Spleen (tissue), 11 donors: ENCODE measurements around the gene OPCML. TPM values are rescaled to one million over a fixed set of nuclear protein-coding genes. Genes with fewer than 3 reads are reported as not detected.

Experiments
- DNase-seq: peaks from one replicate; pipeline ENCODE4 v3.0.0-alpha.2; 2020
- H3K27ac ChIP-seq, 8 donors: fragments of 200-600 bp; sonication (generic) in 7 of 8; 1 replicate in 4 of 8; 2 replicates in 4 of 8; pipeline versions ENCODE4 v1.5.0 to v1.8.0; 2016 to 2021; ENCODE audit warnings: inconsistent platforms in 4 of 8, mild to moderate bottlenecking in 4 of 8, moderate library complexity in 1 of 8
- H3K27me3 ChIP-seq, 7 donors: fragments of 200-600 bp; sonication (generic) in 6 of 7; replicated peaks in 1 of 7; 1 replicate in 4 of 7; 2 replicates in 3 of 7; pipeline versions ENCODE4 v1.5.0 to v1.8.0; 2016 to 2021; ENCODE audit warnings: inconsistent platforms in 3 of 7, mild to moderate bottlenecking in 1 of 7
- H3K36me3 ChIP-seq, 6 donors: fragments of 200-600 bp; sonication (generic) in 5 of 6; 1 replicate in 4 of 6; 2 replicates in 2 of 6; pipeline versions ENCODE4 v1.5.0 to v1.8.0; 2016 to 2021; ENCODE audit warnings: inconsistent platforms in 2 of 6
- H3K4me1 ChIP-seq, 6 donors: fragments of 200-600 bp; sonication (generic) in 5 of 6; 1 replicate in 3 of 6; 2 replicates in 3 of 6; pipeline versions ENCODE4 v1.5.0 to v1.8.0; 2016 to 2021; ENCODE audit warnings: inconsistent platforms in 3 of 6
- H3K4me3 ChIP-seq, 8 donors: fragments of 200-600 bp; sonication (generic) in 7 of 8; 1 replicate in 4 of 8; 2 replicates in 4 of 8; pipeline versions ENCODE4 v1.5.0 to v1.8.0; 2016 to 2021; ENCODE audit warnings: inconsistent platforms in 4 of 8, mild to moderate bottlenecking in 4 of 8, moderate library complexity in 2 of 8
- H3K9me3 ChIP-seq, 8 donors: fragments of 200-600 bp; sonication (generic) in 7 of 8; 1 replicate in 4 of 8; 2 replicates in 4 of 8; pipeline versions ENCODE4 v1.5.0 to v1.8.0; 2016 to 2021; ENCODE audit warnings: inconsistent platforms in 4 of 8
- POLR2A ChIP-seq, 3 donors: fragments of 450-650 bp; IDR thresholded peaks; one replicate each; pipeline ENCODE4 v1.5.1; 2017; ENCODE audit warnings: antibody characterized with exemption in 3 of 3, mild to moderate bottlenecking in 1 of 3
- POLR2AphosphoS5 ChIP-seq, 3 donors: sonication (generic); formaldehyde crosslinking; IDR thresholded peaks; one replicate each; pipeline ENCODE4 v1.5.1; 2017; ENCODE audit warnings: antibody characterized with exemption in 3 of 3
- WGBS, 5 donors: extraction: QIAGEN DNeasy Blood & Tissue Kit in 3 of 5; methylation state at CpG; one replicate each; pipeline versions ENCODE4 v1.1.5 to v1.1.7; 2013 to 2018; 5-methylcytosine and 5-hydroxymethylcytosine counted together
- intact Hi-C: fragments of 100-400 bp; cut with DNase I; formaldehyde crosslinking; loops from one replicate; pipeline ENCODE4 v1.15.0; 2023; ENCODE audit warnings: low total_unique reads
- polyA plus RNA-seq, 3 donors: library from polyadenylated mRNA; stranded (reverse); fragments of 200-250 nt; gene quantifications; one replicate each; pipeline ENCODE4 v1.2.1, GENCODE V29; 2013
- total RNA-seq, 7 donors: library from RNA; depleted of rRNA in 3 of 7; stranded (reverse); fragments of >200 nt in 3 of 7; fragmentation: NEBNext Ultra II Directional in 4 of 7; extraction: Animal tissue kit (Norgen Biotek cat#: 25700) in 4 of 7; gene quantifications; one replicate each; pipeline versions ENCODE4 v1.1.0 to v1.2.1, GENCODE V29; 2016 to 2021
- TF ChIP-seq, protein P1 (sequence below), 11 experiments: fragments of 200-600 bp in 7 of 11; fragments of 450-650 bp in 4 of 11; sonication (generic) in 4 of 11; IDR thresholded peaks in 8 of 11; conservative IDR thresholded peaks in 3 of 11; 1 replicate in 7 of 11; 2 replicates in 4 of 11; pipeline versions ENCODE4 v1.4.0 to v1.8.0; 2016 to 2021; ENCODE audit warnings: antibody characterized with exemption in 11 of 11, inconsistent platforms in 4 of 11, mild to moderate bottlenecking in 1 of 11
- donor health status: healthy with polysubstance abuse.
- donor health status: DM: no; HTN: no; CAD: no; lungs with moderate emphysema.
- donor health status: DM: no; HTN: no; CAD: no.
- donor health status: Bipolar disorder and iron deficiency.
- donor health status: healthy.
- donor health status: DM: no; HTN: no; CAD: no.
- donor health status: DM: yes; HTN: yes; CAD: no.

OPCML gene
- total and polyA plus RNA-seq, 10 donors: 0.09 to 10.7 (median 3.1) TPM

DNA sequence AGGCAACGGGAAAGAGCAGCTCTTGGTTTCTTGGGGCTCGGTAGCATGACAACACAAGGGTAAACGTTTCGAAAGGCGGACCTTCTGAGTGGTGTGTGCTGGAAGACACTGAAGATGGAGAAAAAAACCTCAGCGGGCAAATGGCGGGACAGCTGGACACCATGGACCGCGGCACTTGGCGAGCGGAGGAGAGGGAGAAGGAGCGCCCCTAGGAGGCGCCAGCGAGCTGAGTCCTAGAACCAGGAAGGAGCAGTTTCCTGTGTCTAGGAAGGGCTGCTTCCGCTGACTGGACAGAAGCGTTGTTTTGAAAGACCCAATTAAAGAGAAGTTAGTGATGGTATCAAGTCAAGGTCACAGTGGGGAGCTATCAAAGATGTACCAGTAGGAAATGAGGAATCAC lies 44.0 kb upstream of the OPCML start:
- TF ChIP-seq, protein P1, sequence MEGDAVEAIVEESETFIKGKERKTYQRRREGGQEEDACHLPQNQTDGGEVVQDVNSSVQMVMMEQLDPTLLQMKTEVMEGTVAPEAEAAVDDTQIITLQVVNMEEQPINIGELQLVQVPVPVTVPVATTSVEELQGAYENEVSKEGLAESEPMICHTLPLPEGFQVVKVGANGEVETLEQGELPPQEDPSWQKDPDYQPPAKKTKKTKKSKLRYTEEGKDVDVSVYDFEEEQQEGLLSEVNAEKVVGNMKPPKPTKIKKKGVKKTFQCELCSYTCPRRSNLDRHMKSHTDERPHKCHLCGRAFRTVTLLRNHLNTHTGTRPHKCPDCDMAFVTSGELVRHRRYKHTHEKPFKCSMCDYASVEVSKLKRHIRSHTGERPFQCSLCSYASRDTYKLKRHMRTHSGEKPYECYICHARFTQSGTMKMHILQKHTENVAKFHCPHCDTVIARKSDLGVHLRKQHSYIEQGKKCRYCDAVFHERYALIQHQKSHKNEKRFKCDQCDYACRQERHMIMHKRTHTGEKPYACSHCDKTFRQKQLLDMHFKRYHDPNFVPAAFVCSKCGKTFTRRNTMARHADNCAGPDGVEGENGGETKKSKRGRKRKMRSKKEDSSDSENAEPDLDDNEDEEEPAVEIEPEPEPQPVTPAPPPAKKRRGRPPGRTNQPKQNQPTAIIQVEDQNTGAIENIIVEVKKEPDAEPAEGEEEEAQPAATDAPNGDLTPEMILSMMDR (IDR thresholded peaks at IDR 0.05 in 8 of 11, conservative IDR thresholded peaks at IDR 0.05 in 3 of 11): no peak
- TF ChIP-seq POLR2AphosphoS5 (IDR thresholded peaks at IDR 0.05) (no peak), POLR2A (IDR thresholded peaks at IDR 0.05) (no peak)
- Histone ChIP-seq H3K4me1 (no peaks in the 10 kb centered on the region), H3K36me3 (no peaks in the 10 kb centered on the region), H3K4me3 (no peak overlapping the region), H3K9me3 (peaks cover 0 to 6% (median 0%) of the 10 kb centered on the region in 8 donors), H3K27me3 (peaks cover 0 to 15% (median 0%) of the 10 kb centered on the region in 7 donors), H3K27ac (no peak overlapping the region)
- 74 to 83% (median 79%) methylated on average over 16 of the region's 16 CpGs for WGBS, 5 donors
- intact Hi-C loops: no loop called here
- DNase-seq: no peak

DNA sequence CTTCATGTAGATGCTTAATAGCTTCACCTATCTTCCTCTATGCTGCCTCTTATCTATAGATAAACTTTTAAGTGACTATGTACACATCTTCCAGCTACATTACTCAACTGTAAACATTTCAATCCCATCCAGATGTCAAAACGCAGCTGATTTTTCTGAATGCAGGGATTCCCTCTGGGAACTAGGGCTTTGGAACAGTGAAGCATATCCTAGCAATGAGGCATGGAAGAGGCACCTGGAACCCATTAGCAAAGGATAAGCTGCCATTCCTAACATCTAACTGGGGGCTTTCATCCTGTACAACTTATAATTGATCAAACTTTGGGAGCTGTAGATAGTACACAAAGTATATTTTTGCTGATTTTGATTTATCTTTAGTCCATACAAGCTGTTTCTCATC lies 40.8 kb upstream of the OPCML start:
- Histone ChIP-seq H3K9me3 (peaks cover 0 to 6% (median 0%) of the 10 kb centered on the region in 8 donors), H3K4me3 (no peak overlapping the region), H3K36me3 (no peaks in the 10 kb centered on the region), H3K27me3 (peaks cover 0 to 9% (median 0%) of the 10 kb centered on the region in 7 donors), H3K27ac (no peak overlapping the region), H3K4me1 (no peaks in the 10 kb centered on the region)
- no peak for DNase-seq
- WGBS, 5 donors: 73 to 92% (median 79%) methylated on average over 1 of the region's 1 CpG
- TF ChIP-seq POLR2A (IDR thresholded peaks at IDR 0.05) (no peak), POLR2AphosphoS5 (IDR thresholded peaks at IDR 0.05) (no peak)
- TF ChIP-seq, protein P1 (IDR thresholded peaks at IDR 0.05 in 8 of 11, conservative IDR thresholded peaks at IDR 0.05 in 3 of 11): no peak
- intact Hi-C loops: no loop called here

DNA sequence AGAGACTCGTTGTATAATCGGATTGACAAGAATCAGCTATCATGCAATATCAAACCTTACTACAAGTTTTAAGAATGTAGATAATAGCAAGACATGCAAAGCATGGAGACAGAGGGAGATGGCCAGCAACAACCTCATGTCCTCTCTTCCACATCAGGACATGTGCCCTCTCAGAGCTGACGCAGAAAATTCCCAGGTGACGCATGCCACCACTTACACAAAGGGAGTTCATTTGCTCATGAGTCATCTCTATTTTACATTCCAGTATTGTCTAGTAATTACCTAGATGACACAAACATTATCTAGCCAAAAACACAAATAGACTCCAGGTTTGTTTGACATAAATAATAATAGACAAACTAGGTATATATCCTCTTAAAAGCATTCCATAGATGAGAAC lies 38.1 kb upstream of the OPCML start:
- no peak for DNase-seq
- 85 to 92% (median 90%) methylated on average over 4 of the region's 4 CpGs for WGBS, 5 donors
- Histone ChIP-seq H3K27ac (no peak overlapping the region), H3K36me3 (no peaks in the 10 kb centered on the region), H3K9me3 (no peaks in the 10 kb centered on the region), H3K27me3 (peaks cover 0 to 5% (median 0%) of the 10 kb centered on the region in 7 donors), H3K4me1 (no peaks in the 10 kb centered on the region), H3K4me3 (no peak overlapping the region)
- intact Hi-C loops: no loop called here
- TF ChIP-seq POLR2A (IDR thresholded peaks at IDR 0.05): no peak
- TF ChIP-seq POLR2AphosphoS5 (IDR thresholded peaks at IDR 0.05): no peak
- TF ChIP-seq, protein P1 (IDR thresholded peaks at IDR 0.05 in 8 of 11, conservative IDR thresholded peaks at IDR 0.05 in 3 of 11): no peak

DNA sequence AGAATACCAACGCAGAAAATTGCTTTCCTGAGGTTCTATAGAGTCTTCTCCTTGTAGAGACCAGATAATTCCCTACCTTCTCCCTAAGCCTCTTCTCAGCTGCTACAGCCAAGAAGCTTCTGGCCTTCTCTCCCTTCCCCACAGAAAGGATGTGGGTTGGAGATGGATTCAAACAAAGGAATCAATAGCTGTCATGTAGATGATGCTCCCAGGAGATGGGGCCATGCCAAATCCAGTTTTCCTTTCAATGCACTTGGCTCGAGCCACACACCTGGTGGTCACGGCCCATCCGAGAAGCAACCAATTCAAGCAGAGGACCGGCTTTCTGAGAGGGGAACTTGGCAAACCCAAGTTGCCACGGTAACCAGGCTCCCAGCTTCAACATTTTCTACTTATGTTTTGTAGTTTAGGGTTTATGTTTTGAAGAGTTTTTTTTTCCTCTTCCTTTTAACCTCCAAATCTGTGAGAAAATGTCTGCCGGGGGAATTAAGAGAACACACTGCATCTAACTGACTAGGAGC lies 31.3 kb upstream of the OPCML start:
- TF ChIP-seq, protein P1 (IDR thresholded peaks at IDR 0.05 in 8 of 11, conservative IDR thresholded peaks at IDR 0.05 in 3 of 11): no peak
- TF ChIP-seq POLR2A (IDR thresholded peaks at IDR 0.05): no peak
- TF ChIP-seq POLR2AphosphoS5 (IDR thresholded peaks at IDR 0.05): no peak
- intact Hi-C loops: no loop called here
- H3K27ac ChIP-seq: no peak overlapping the region
- no peak overlapping the region for H3K4me3 ChIP-seq
- H3K9me3 ChIP-seq: no peaks in the 10 kb centered on the region
- 60 to 87% (median 80%) methylated on average over 7 of the region's 7 CpGs for WGBS, 5 donors
- no peaks in the 10 kb centered on the region for H3K4me1 ChIP-seq
- H3K36me3 ChIP-seq: no peaks in the 10 kb centered on the region
- peaks cover 0 to 10% (median 0%) of the 10 kb centered on the region in 7 donors for H3K27me3 ChIP-seq
- no peak for DNase-seq
